Activated CD8-positive, alpha-beta memory T cell treated with anti-CD3 and anti-CD28 coated beads, Interleukin-2, amount 50 U/mL, for 4 hours (primary cell): Measurements from ENCODE around the gene ATP2B2.
"Not testable (repeated sequence)": the region's sequence is repeated elsewhere in the genome, so short reads cannot be mapped to it uniquely, and the experiment has no call there.

Experiments used
- DNase-seq: peaks from one replicate; pipeline ENCODE4 v3.0.0-alpha.2; 2020

The ATP2B2 gene

GRCh38 chr3:10317311-10317960 is 187.9 kb downstream of the ATP2B2 start:
- DNase-seq, result no peak

DNA sequence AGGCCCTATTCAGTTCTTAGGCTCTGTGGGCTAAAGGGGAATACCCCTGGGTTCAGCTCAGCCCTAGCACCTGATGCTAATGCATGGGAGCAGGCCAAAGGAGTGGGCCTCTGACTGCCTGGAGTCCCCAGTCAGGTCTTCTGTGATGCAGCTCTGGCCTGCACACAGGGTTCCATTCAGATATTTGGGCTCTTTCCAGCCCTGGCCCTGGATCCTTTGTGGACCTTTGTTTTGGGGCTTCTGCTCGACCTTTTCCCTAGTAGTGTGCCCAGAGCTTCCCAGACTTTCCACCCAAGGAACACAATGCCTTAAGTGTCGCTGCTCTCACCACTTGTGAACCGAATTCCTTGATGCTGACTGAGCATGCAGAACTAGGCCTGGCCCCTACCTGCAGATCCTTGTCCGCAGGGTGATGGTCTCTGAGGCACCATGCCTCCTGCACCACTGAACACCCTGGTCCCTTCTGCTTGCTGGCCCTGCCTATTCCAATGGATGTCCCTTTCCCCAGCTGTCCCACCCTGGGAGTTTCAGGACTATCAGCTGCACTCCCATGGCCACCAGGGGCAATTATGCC is 189.5 kb downstream of the ATP2B2 start:
- DNase-seq, result no peak

DNA sequence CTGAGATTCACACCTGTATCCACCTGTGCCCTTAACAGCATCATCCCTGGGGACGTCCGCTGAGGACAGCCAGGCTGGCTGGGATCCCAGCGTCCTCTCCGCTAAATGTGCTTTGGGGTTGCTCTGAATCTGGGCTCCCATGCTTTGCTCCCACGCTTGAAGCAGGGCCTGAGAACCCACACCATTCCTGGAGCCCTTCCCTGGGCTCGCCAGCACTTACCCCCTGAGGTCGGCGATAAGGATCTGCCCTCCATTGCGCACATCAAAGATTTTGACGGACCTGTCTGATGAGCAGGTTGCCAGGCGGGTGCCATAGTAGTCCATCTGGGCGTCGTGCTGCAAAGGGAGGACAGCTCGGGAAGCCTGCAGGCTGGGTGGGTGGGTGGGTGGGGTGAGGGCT is 190.3 kb downstream of the ATP2B2 start:
- no peak for DNase-seq

- DNase-seq, result no peak
Observed at GRCh38 chr3:10312861-10313260, 192.5 kb downstream of the ATP2B2 start.

- no peak for DNase-seq
Observed at GRCh38 chr3:10312391-10312790, 193.0 kb downstream of the ATP2B2 start.

- DNase-seq, result no peak
Observed at GRCh38 chr3:10311710-10312109, 193.7 kb downstream of the ATP2B2 start.

DNA sequence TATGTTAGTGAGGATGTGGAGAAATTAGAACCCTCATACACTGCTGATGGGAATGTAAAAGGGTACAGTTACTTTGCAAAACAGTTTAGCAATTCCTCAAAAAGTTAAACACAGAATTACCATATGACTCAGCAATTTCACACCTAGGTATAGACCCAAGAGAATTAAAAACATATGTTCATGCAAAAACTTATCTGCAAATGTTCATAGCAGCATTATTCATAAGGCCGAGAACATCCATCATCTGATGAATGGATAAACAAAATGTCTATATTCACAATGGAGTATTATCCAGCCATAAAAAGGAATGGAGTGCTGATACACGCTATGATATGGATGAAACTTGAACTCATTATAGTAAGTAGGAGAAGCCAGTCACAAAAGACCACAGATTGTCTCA is 194.8 kb downstream of the ATP2B2 start:
- DNase-seq, result no peak

GRCh38 chr3:10309736-10310135 is 195.7 kb downstream of the ATP2B2 start:
- no peak for DNase-seq

GRCh38 chr3:10308678-10309077 is 196.7 kb downstream of the ATP2B2 start:
- DNase-seq, result no peak

- DNase-seq, result no peak
Observed at GRCh38 chr3:10306156-10306555, 199.2 kb downstream of the ATP2B2 start.

DNA sequence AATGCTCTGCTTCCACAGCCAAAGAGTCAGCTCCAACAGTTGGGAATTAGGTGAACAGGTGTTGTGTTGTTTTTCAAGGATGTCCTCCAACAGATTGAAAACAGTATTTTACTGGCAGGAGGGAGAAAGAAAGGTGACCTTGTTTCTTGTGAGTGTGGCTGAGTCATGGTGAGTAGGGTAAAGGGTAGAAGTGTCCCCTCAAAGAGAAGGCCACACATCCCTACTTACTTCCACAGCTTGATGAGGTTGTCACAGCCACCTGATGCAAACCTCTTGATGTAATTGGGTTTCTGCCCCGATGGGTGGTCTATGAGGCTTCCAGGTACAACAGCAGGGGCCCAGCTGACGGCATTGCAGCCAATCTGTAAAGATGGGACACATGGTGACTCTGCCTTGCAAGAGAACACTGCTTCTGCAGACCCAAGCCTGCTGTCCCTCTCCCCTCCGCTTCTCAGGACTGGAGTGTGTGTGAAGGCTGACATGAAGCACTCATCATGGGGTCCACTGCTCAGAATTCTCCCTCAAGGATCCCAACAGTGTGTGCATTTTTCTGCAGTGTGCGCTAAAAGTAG is 200.0 kb downstream of the ATP2B2 start:
- no peak for DNase-seq

- DNase-seq, result no peak
Observed at GRCh38 chr3:10304905-10305304, 200.5 kb downstream of the ATP2B2 start.

- no peak for DNase-seq
Observed at GRCh38 chr3:10303785-10304184, 201.6 kb downstream of the ATP2B2 start.

GRCh38 chr3:10303105-10303504 is 202.3 kb downstream of the ATP2B2 start:
- no peak for DNase-seq

GRCh38 chr3:10300087-10300486 is 205.3 kb downstream of the ATP2B2 start:
- no peak for DNase-seq

DNA sequence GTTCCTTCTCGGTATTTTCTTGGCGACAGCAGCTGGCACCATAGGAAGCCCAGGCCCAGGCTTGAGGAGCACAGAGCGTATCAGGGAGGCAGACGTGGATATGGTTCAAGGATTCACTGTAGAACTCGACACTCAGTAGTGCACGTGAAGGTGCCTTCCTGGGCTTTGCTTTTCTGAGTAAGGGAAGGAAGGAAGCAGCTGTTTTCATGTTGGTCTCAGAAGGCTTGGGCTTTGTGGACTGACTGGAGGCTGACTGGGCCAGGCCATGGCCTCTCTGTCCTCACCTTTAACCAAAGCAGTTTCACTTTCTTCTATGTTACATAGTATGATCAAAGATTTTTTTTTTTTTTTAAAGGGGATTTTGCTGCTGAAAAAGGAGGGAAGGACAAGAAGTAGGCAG is 205.7 kb downstream of the ATP2B2 start:
- DNase-seq, result no peak

DNA sequence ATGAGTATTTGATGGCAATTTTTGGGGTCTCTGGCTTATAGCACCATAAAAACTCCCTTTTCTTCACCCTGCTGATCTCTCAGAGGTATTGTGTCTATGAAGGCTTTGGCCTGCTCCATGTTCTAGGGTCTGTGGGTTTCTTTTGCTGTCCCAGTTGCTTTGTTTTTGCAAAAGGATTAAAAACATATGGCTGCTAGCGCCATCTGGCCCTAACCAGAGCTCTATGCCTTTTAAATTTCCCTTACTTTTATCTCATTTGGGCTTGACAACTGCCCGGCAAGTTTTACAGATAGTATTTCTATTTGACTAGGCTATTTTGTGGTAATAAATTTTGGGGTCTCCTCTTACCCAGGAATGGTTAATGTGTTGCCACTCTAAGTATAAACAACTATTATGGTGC is 206.2 kb downstream of the ATP2B2 start:
- no peak for DNase-seq

DNA sequence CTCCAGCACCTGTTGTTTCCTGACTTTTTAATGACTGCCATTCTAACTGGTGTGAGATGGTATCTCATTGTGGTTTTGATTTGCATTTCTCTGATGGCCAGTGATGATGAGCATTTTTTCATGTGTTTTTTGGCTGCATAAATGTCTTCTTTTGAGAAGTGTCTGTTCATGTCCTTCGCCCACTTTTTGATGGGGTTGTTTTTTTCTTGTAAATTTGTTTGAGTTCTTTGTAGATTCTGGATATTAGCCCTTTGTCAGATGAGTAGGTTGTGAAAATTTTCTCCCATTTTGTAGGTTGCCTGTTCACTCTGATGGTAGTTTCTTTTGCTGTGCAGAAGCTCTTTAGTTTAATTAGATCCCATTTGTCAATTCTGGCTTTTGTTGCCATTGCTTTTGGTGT is 207.3 kb downstream of the ATP2B2 start:
- not testable (repeated sequence) for DNase-seq

DNA sequence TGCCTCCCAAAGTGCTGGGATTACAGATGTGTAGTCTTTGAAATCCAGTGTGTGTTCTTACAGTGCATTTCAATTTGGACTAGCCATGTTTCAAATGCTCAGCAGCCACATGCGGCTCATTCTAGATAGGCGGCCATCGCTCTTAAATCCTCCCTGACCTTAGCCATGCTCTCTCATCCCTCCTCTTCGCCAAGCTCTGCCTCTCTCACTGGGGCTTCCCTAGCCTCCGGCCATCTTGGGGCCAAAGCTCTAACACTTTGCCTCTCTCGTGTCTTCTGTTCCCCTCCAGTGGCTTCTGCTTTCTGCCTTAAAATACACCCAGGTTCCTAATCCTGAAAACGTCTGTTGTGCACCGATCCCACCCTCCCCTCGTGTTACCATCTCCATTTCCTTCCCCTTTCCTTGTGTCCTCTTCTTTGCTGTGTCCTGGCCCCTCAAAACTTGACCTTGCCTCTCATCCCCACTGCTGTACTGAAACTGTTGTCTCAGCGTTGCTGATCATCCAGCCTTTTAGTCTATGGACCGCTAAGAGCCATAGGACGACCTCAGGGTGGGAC is 211.3 kb downstream of the ATP2B2 start:
- no peak for DNase-seq

DNA sequence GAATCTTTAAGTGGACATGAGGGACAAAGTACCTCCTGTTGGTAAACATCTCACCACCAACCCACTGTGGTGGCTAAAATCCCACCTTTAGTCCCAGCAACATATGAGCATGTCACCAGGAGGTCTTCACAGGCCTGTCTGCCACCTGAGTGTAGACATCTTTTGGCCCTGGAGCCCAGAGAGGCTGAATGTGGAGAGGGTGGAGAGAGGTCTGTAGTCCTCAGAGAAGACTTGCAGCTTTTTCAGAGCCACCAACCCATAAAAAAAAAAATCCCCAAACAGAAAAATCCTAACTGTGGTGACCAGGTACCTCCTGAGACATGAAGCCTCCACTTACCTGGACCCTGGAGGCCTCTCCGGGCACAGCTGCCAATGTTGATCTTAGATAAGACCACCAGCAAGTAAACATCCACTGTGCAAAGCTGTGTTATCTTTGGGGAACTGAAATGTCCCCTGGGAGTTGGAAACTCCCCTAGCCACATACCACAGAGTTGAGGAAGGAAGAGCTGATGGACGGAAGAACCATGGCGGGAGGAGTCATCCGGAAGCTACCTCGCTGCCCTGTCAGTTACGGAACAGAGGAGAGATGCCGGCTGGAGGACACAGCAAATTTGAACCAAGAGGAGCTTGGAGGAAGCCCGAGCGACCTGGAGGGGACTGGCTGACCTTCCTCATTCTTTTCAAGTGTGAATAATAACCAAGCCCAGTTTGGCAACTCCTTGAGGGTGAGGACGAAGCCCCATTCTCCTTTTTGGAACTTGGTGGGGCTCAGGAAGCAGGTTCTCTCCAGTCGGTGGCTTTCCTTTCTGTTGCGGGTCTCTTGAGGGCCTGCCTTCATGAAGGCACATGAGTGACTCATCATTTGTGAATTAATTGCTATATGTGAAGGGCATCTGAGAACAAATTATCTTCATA is 212.6 kb downstream of the ATP2B2 start, which contains the start of gene GHRL:
GHRL (minus strand) TSS at position 443 of the 915 bp plus-strand sequence. CDS start 2,767 bp downstream, outside the sequence.
- DNase-seq, result no peak

- DNase-seq, result no peak
Observed at GRCh38 chr3:10291641-10292040, 213.7 kb downstream of the ATP2B2 start.

GRCh38 chr3:10290481-10291176 is 214.8 kb downstream of the ATP2B2 start:
- DNase-seq, result no peak
